H1 (cell line): ENCODE results near the gene PSKH1. TPM values are rescaled to one million over a fixed set of nuclear protein-coding genes. Genes with fewer than 3 reads are reported as not detected.

Experiments
- CTCF ChIA-PET: fragments of 300-600 bp; sonication (Branson Sonifier 250); formaldehyde crosslinking; loops from one replicate; lab custom pipeline; 2021; ENCODE audit not compliant: partially characterized antibody; lab: Charles Lee
- POLR2A ChIA-PET: fragments of 300-600 bp; sonication (Branson Sonifier 250); formaldehyde crosslinking; loops from one replicate; lab custom pipeline; 2021; ENCODE audit warnings: inconsistent platforms; ENCODE audit not compliant: partially characterized antibody; lab: Charles Lee
- DNase-seq, 2 experiments: peaks; one replicate each; pipeline versions ENCODE4 v3.0.0 to v3.0.0-alpha.2; 2010 to 2022; ENCODE audit warnings: low spot score in 2 of 2, low read depth in 1 of 2, mixed read lengths in 1 of 2
- FAIRE-seq: peaks from 2 replicates; lab custom pipeline; 2011; peaks lifted over from hg19 to GRCh38; lab: Jason Lieb, UNC
- H2AFZ ChIP-seq: 2 replicates; pipeline ENCODE4 v1.8.1; 2012; ENCODE audit warnings: low read length, inconsistent platforms
- H2AK5ac ChIP-seq: 2 replicates; pipeline ENCODE4 v1.6.1; 2013; ENCODE audit warnings: low read depth, low read length
- H2BK120ac ChIP-seq: replicated peaks from 2 replicates; pipeline ENCODE3; 2013; ENCODE audit warnings: low read depth, low read length, inconsistent platforms
- H2BK12ac ChIP-seq: 2 replicates; pipeline ENCODE4 v1.6.1; 2013; ENCODE audit warnings: low read depth, low read length
- H2BK15ac ChIP-seq: 2 replicates; pipeline ENCODE4 v1.6.1; 2013; ENCODE audit warnings: low read length
- H2BK20ac ChIP-seq: 2 replicates; pipeline ENCODE4 v1.6.1; 2013; ENCODE audit warnings: low read length
- H2BK5ac ChIP-seq: 2 replicates; pipeline ENCODE4 v1.6.1; 2013; ENCODE audit warnings: low read depth, low read length
- H3K14ac ChIP-seq: 2 replicates; pipeline ENCODE4 v1.6.1; 2013; ENCODE audit warnings: inconsistent platforms; ENCODE audit not compliant: insufficient read length
- H3K18ac ChIP-seq: 2 replicates; pipeline ENCODE4 v1.6.1; 2013; ENCODE audit warnings: low read length; ENCODE audit errors: extremely low read depth
- H3K23ac ChIP-seq: 2 replicates; pipeline ENCODE4 v1.6.1; 2013; ENCODE audit warnings: inconsistent platforms; ENCODE audit not compliant: insufficient read length
- H3K23me2 ChIP-seq: 2 replicates; pipeline ENCODE4 v1.6.1; 2013; ENCODE audit warnings: low read depth, low read length
- H3K27ac ChIP-seq: 2 replicates; pipeline ENCODE4 v1.6.1; 2011; ENCODE audit warnings: low read depth, low read length, inconsistent platforms
- H3K27me3 ChIP-seq, 4 experiments: replicated peaks in 1 of 4; 1 replicate in 1 of 4; 2 replicates in 3 of 4; pipeline versions ENCODE4 v1.6.1 to v1.8.1; 2011 to 2013; ENCODE audit warnings: low read length in 3 of 4, mild to moderate bottlenecking in 3 of 4, inconsistent platforms in 2 of 4, mixed read lengths in 2 of 4, moderate library complexity in 1 of 4; ENCODE audit not compliant: control insufficient read depth in 3 of 4, insufficient read depth in 3 of 4; ENCODE audit errors: extremely low read depth in 1 of 4
- H3K36me3 ChIP-seq, 4 experiments: 2 replicates each; pipeline versions ENCODE4 v1.6.1 to v1.8.1; 2011 to 2013; ENCODE audit warnings: mild to moderate bottlenecking in 4 of 4, low read length in 3 of 4, moderate library complexity in 2 of 4, control low read depth in 1 of 4, inconsistent platforms in 1 of 4; ENCODE audit not compliant: insufficient read depth in 4 of 4, control insufficient read depth in 2 of 4
- H3K4ac ChIP-seq: replicated peaks from 2 replicates; pipeline ENCODE3; 2013; ENCODE audit warnings: low read length, low read depth, mixed read lengths, inconsistent platforms; ENCODE audit not compliant: insufficient read length
- H3K4me1 ChIP-seq, 4 experiments: replicated peaks in 1 of 4; 1 replicate in 1 of 4; 2 replicates in 3 of 4; pipeline versions ENCODE4 v1.6.1 to v1.8.1; 2011 to 2013; ENCODE audit warnings: low read length in 3 of 4, inconsistent platforms in 2 of 4, mixed read lengths in 1 of 4; ENCODE audit not compliant: insufficient read depth in 4 of 4, control insufficient read depth in 3 of 4
- H3K4me2 ChIP-seq, 2 experiments: 2 replicates each; pipeline versions ENCODE4 v1.6.1 to v1.8.1; 2011 to 2013; ENCODE audit warnings: low read depth in 2 of 2, low read length in 2 of 2, control low read depth in 1 of 2, inconsistent platforms in 1 of 2, mild to moderate bottlenecking in 1 of 2; ENCODE audit not compliant: insufficient read depth in 1 of 2
- H3K4me3 ChIP-seq, 4 experiments: fragments of 200-600, 300-600 bp in 1 of 4; sonication (generic), shearing (Covaris generic), sonication (Bioruptor Twin) in 1 of 4; 2 replicates each; pipeline versions ENCODE4 v1.5.1 to v1.8.1; 2011 to 2016; ENCODE audit warnings: low read length in 4 of 4, low read depth in 3 of 4, control low read depth in 2 of 4, inconsistent platforms in 2 of 4, mild to moderate bottlenecking in 2 of 4, mixed read lengths in 1 of 4, moderate library complexity in 1 of 4; ENCODE audit not compliant: insufficient read depth in 2 of 4; ENCODE audit errors: extremely low read depth in 1 of 4
- H3K56ac ChIP-seq: replicated peaks from 2 replicates; pipeline ENCODE3; 2013; ENCODE audit warnings: low read depth, mild to moderate bottlenecking, mixed read lengths, low read length, inconsistent platforms; ENCODE audit not compliant: insufficient read length
- H3K79me1 ChIP-seq: 2 replicates; pipeline ENCODE4 v1.6.1; 2013; ENCODE audit warnings: low read depth, low read length, control low read depth
- H3K79me2 ChIP-seq, 2 experiments: 2 replicates each; pipeline versions ENCODE4 v1.6.1 to v1.8.1; 2012 to 2013; ENCODE audit warnings: low read length in 2 of 2, mild to moderate bottlenecking in 2 of 2, inconsistent platforms in 1 of 2; ENCODE audit not compliant: insufficient read depth in 2 of 2, control insufficient read depth in 1 of 2
- H3K9ac ChIP-seq, 4 experiments: replicated peaks in 1 of 4; 1 replicate in 1 of 4; 2 replicates in 3 of 4; pipeline versions ENCODE4 v1.6.1 to v1.8.1; 2011 to 2013; ENCODE audit warnings: low read depth in 3 of 4, low read length in 3 of 4, control low read depth in 2 of 4, mild to moderate bottlenecking in 2 of 4, moderate library complexity in 2 of 4, inconsistent platforms in 1 of 4; ENCODE audit errors: extremely low read depth in 1 of 4
- H3K9me3 ChIP-seq, 2 experiments: 2 replicates each; pipeline versions ENCODE4 v1.6.1 to v1.8.1; 2012 to 2013; ENCODE audit warnings: mild to moderate bottlenecking in 2 of 2, moderate library complexity in 2 of 2, control low read depth in 1 of 2, inconsistent platforms in 1 of 2, low read depth in 1 of 2, low read length in 1 of 2, mixed read lengths in 1 of 2; ENCODE audit not compliant: insufficient read depth in 2 of 2
- H4K20me1 ChIP-seq, 2 experiments: replicated peaks in 1 of 2; 2 replicates each; pipeline versions ENCODE3 to v1.8.1; 2011 to 2013; ENCODE audit warnings: inconsistent platforms in 2 of 2, low read length in 2 of 2, mild to moderate bottlenecking in 1 of 2; ENCODE audit not compliant: insufficient read depth in 2 of 2, control insufficient read depth in 1 of 2
- H4K5ac ChIP-seq: 2 replicates; pipeline ENCODE4 v1.6.1; 2013; ENCODE audit warnings: low read length, low read depth, mixed read lengths, inconsistent platforms; ENCODE audit not compliant: insufficient read length
- H4K8ac ChIP-seq: 2 replicates; pipeline ENCODE4 v1.8.0; 2013; ENCODE audit warnings: mild to moderate bottlenecking, moderate library complexity, low read length, inconsistent platforms; ENCODE audit not compliant: insufficient read depth; ENCODE audit errors: extremely low read depth
- H4K91ac ChIP-seq: replicated peaks from 2 replicates; pipeline ENCODE3; 2013; ENCODE audit warnings: low read length, mixed read lengths, inconsistent platforms; ENCODE audit not compliant: insufficient read length
- ZNF274 ChIP-seq: IDR thresholded peaks from 2 replicates; pipeline ENCODE4 v1.7.0; 2012; ENCODE audit warnings: low read length, borderline replicate concordance; ENCODE audit errors: extremely low read depth
- WGBS, 2 experiments: shearing (Covaris generic) in 1 of 2; methylation state at CpG; one replicate each; pipeline versions ENCODE4 v1.1.6 to v1.1.7; 2013 to 2015; ENCODE audit warnings: low lambda C conversion rate in 2 of 2, mixed read lengths in 2 of 2, inconsistent platforms in 1 of 2, low coverage in 1 of 2, missing lambda C conversion rate in 1 of 2; ENCODE audit not compliant: insufficient replicate concordance in 2 of 2, insufficient coverage in 1 of 2, insufficient read length in 1 of 2; ENCODE audit errors: extremely low coverage in 1 of 2, missing lambda C conversion rate in 1 of 2; 5-methylcytosine and 5-hydroxymethylcytosine counted together
- polyA plus RNA-seq, 7 experiments: library from polyadenylated mRNA; depleted of rRNA in 3 of 7; stranded (reverse) in 5 of 7; unstranded in 2 of 7; fragments of >200 nt in 5 of 7; fragments of 200-250 nt in 2 of 7; gene quantifications; 1 replicate in 5 of 7; 2 replicates in 1 of 7; 4 replicates in 1 of 7; pipeline versions ENCODE4 v1.2.1 to v1.2.3, GENCODE V29; 2011 to 2013; ENCODE audit warnings: missing spikeins in 2 of 7, mixed read lengths in 2 of 7
- total RNA-seq: library from RNA; stranded (reverse); fragmentation: NEBNext Ultra II Directional; extraction: Animal tissue kit (Norgen Biotek cat#: 25700); gene quantifications from 2 replicates; pipeline ENCODE4 v1.2.1, GENCODE V29; 2021

The PSKH1 gene
- total and polyA plus RNA-seq, 2 of the 8 experiments (the other 6 are each of a cell fraction or from before 2014, with no cell fraction given): 24.8 to 51.0 TPM

- Histone ChIP-seq H4K5ac (no peak overlapping the region), H3K9ac (no peak overlapping the region), H3K23ac (no peak overlapping the region), H3K9me3 (no peaks in the 10 kb centered on the region), H3K4me2 (no peak overlapping the region), H2AFZ (no peak overlapping the region), H4K91ac (no peak overlapping the region), H3K23me2 (0 out of 2 replicates have a peak, but pooled peaks cover 2% of the 10 kb centered on the region), H2AK5ac (no peak overlapping the region), H3K18ac (no peak overlapping the region), H3K4ac (no peak overlapping the region), H2BK12ac (no peak overlapping the region), H3K27me3 (no peaks in the 10 kb centered on the region), H3K4me3 (no peak overlapping the region), H3K36me3 (peaks cover 31 to 53% (median 44%) of the 10 kb centered on the region in 4 experiments), H2BK15ac (no peak overlapping the region), H3K79me1 (no peaks in the 10 kb centered on the region; the same call in 1 of the 2 replicates), H2BK120ac (no peak overlapping the region), H3K27ac (no peak overlapping the region), H2BK20ac (no peak overlapping the region), H2BK5ac (no peak overlapping the region), H3K14ac (no peak overlapping the region), H3K79me2 (no peaks in the 10 kb centered on the region), H3K4me1 (peaks cover 5 to 15% (median 11%) of the 10 kb centered on the region in 4 experiments), H4K20me1 (peaks cover 11 to 17% of the 10 kb centered on the region in 2 experiments), H4K8ac (no peak overlapping the region; the same call in 1 of the 2 replicates), H3K56ac (no peak overlapping the region)
- ChIA-PET POLR2A (interaction anchor here (0.6 to 6.3 kb wide), 9 partner anchors 9 to 53 kb away, joined by 3 to 45 read pairs (median 4); partner anchors contain the start of genes CTRL, EDC4, PSKH1 and PSMB10), CTCF (interaction anchor here (0.7 to 21.8 kb wide), 34 partner anchors 8 to 361 kb away, joined by 3 to 623 read pairs (median 6); partner anchors contain the start of genes CTRL, EDC4, LCAT and PSMB10)
- no peak for FAIRE-seq
- 93% methylated on average over 18 of the region's 18 CpGs; no CpG with 5 or more reads in 1 of the 2 experiments for WGBS, 2 experiments
- no peak for DNase-seq
- no peak for TF ChIP-seq ZNF274
Observed at GRCh38 chr16:67882374-67883145, 10.5 kb upstream of the PSKH1 start.
